Activated CD4-positive, alpha-beta T cell treated with anti-CD3 and anti-CD28 coated beads, Interleukin-10, Interleukin-2, amounts not matched to agents 100 ng/mL and 50 ng/mL, durations not matched to agents 16 hours and 8 hours (primary cell): ENCODE data around the gene PTPRU.
"Not testable (repeated sequence)": the region's sequence is repeated elsewhere in the genome, so short reads cannot be mapped to it uniquely, and the experiment has no call there.

Experiments
- DNase-seq: peaks from one replicate; pipeline ENCODE4 v3.0.0-alpha.2; 2020

Gene PTPRU

GRCh38 chr1:29222686-29223085 lies 13.6 kb upstream of the PTPRU start:
- no peak for DNase-seq

- DNase-seq, result no peak
Measured at GRCh38 chr1:29223521-29223920, 12.8 kb upstream of the PTPRU start.

GRCh38 chr1:29224356-29224837 lies 11.9 kb upstream of the PTPRU start:
- DNase-seq, result no peak

GRCh38 chr1:29225361-29225760 lies 11.0 kb upstream of the PTPRU start:
- DNase-seq, result no peak

- DNase-seq, result no peak
Measured at GRCh38 chr1:29227511-29227910, 8.8 kb upstream of the PTPRU start.

- DNase-seq, result no peak
Measured at GRCh38 chr1:29230204-29230552, 6.1 kb upstream of the PTPRU start.

- DNase-seq, result peak; percentile 96
Measured at GRCh38 chr1:29230553-29231378, 5.6 kb upstream of the PTPRU start, which contains the start of gene MECR. Gene MECR, minus strand, starts transcription at chr1:29230934. Its CDS starts 28 bp downstream, at chr1:29230906.

GRCh38 chr1:29232387-29232786 lies 3.9 kb upstream of the PTPRU start:
- no peak for DNase-seq

GRCh38 chr1:29233693-29234092 lies 2.6 kb upstream of the PTPRU start:
- DNase-seq, result no peak

- no peak for DNase-seq
Measured at GRCh38 chr1:29234471-29234870, 1.9 kb upstream of the PTPRU start.

GRCh38 chr1:29234881-29235280 lies 1.4 kb upstream of the PTPRU start:
- DNase-seq, result not testable (repeated sequence)

GRCh38 chr1:29236712-29237128 lies 398 bp downstream of the PTPRU start:
- no peak for DNase-seq

- DNase-seq, result no peak
Measured at GRCh38 chr1:29237129-29237821, 953 bp downstream of the PTPRU start.

- no peak for DNase-seq
Measured at GRCh38 chr1:29237852-29238619, 1.7 kb downstream of the PTPRU start.

GRCh38 chr1:29238620-29239002 lies 2.3 kb downstream of the PTPRU start:
- no peak for DNase-seq

GRCh38 chr1:29239142-29239541 lies 2.8 kb downstream of the PTPRU start:
- no peak for DNase-seq

- DNase-seq, result no peak
Measured at GRCh38 chr1:29240400-29240837, 4.1 kb downstream of the PTPRU start.

GRCh38 chr1:29240986-29241385 lies 4.7 kb downstream of the PTPRU start:
- DNase-seq, result no peak

- DNase-seq, result no peak
Measured at GRCh38 chr1:29243023-29243870, 6.9 kb downstream of the PTPRU start.

GRCh38 chr1:29243871-29244200 lies 7.5 kb downstream of the PTPRU start:
- no peak for DNase-seq

GRCh38 chr1:29245261-29245660 lies 8.9 kb downstream of the PTPRU start:
- DNase-seq, result no peak

GRCh38 chr1:29245876-29246275 lies 9.6 kb downstream of the PTPRU start:
- DNase-seq, result peak; percentile 20

- DNase-seq, result no peak
Measured at GRCh38 chr1:29247044-29247443, 10.7 kb downstream of the PTPRU start.
